DND-41 (cell line): ENCODE results near the gene SUSD5.

Experiments
- EZH2 ChIP-seq: IDR thresholded peaks from 3 replicates; pipeline ENCODE4 v1.6.1; 2012; ENCODE audit warnings: borderline replicate concordance, low read depth, mild to moderate bottlenecking, moderate library complexity, low read length, inconsistent platforms; ENCODE audit not compliant: severe bottlenecking
- TF ChIP-seq, protein P1 (sequence below): IDR thresholded peaks from 2 replicates; pipeline ENCODE4 v1.5.1; 2012; ENCODE audit warnings: borderline replicate concordance, low read length, moderate library complexity, mild to moderate bottlenecking; ENCODE audit not compliant: poor library complexity, severe bottlenecking; ENCODE audit errors: extremely low read depth

DNA sequence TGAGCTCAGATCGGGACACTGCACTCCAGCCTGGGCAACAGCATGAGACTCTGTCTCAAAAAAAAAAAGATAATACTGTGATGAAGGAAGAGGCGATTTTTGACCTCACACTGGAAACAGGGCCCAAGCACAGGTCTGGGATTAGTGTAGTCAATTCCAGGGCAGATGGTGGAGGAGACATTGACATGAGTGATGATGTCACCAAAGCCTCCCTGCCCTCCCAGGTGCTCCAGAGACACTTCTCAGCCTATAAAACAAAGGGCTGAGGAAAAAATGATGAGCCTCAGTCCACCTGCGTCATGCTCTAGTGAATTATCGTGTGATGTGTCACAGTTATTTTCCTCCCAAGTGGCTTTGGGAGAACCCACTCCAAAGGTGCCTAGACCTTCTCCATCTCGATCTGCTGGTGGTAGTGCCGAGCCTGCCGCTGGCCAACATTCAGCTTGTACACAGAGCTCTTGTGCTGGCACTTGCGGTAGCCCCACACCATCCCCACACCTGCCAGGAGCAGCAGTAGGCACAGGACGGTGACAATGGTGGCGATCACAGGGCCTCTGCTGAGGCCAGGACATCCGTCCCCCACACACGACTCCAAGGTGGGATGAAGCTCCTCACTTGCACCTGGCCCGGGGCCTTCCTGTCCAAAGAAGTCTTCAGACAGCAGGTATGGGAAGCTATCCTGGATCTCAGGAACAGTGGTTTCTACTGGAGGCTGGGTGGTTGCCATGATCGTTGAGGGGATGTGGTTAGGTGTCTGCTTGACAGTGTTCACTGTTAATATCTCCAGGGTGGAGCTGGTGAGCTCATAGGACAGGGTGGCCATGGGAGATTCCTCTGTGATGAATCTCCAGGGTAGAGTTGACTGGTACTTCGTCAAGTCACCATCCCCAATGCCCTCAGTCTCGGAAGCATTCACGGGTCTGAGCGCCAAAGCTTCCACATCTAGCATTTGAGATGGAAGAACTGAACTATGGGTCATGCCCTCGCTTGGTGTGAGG, 65.9 kb downstream of the SUSD5 start:
- TF ChIP-seq, protein P1, sequence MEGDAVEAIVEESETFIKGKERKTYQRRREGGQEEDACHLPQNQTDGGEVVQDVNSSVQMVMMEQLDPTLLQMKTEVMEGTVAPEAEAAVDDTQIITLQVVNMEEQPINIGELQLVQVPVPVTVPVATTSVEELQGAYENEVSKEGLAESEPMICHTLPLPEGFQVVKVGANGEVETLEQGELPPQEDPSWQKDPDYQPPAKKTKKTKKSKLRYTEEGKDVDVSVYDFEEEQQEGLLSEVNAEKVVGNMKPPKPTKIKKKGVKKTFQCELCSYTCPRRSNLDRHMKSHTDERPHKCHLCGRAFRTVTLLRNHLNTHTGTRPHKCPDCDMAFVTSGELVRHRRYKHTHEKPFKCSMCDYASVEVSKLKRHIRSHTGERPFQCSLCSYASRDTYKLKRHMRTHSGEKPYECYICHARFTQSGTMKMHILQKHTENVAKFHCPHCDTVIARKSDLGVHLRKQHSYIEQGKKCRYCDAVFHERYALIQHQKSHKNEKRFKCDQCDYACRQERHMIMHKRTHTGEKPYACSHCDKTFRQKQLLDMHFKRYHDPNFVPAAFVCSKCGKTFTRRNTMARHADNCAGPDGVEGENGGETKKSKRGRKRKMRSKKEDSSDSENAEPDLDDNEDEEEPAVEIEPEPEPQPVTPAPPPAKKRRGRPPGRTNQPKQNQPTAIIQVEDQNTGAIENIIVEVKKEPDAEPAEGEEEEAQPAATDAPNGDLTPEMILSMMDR, result no peak
- no peak for TF ChIP-seq EZH2
